Measurements from ENCODE around the gene DHX58. TPM values are rescaled to one million over a fixed set of nuclear protein-coding genes. Genes with fewer than 3 reads are reported as not detected.

Gene DHX58
- total RNA-seq, 2 experiments from 2014 or later: 10.3 to 19.4 TPM

- Histone ChIP-seq H3K4me3 (ENCODE audit: low read depth, low read length, poor library complexity, severe bottlenecking) (no peak overlapping the region), H2AFZ (ENCODE audit: low read length) (no peak overlapping the region), H4K20me1 (ENCODE audit: insufficient read depth, low read length) (no peaks in the 10 kb centered on the region), H3K79me2 (ENCODE audit: insufficient read depth, low read depth, low read length) (no peaks in the 10 kb centered on the region), H3K36me3 (ENCODE audit: insufficient read depth, low read length) (peaks cover 21% of the 10 kb centered on the region), H3K27ac (ENCODE audit: low read depth, low read length, poor library complexity, severe bottlenecking) (no peak overlapping the region), H3K9me2 (ENCODE audit: insufficient read depth, low read length) (no peaks in the 10 kb centered on the region), H3K4me1 (ENCODE audit: insufficient read depth, low read length, poor library complexity, severe bottlenecking) (peaks cover 60% of the 10 kb centered on the region), H3K9me3 (ENCODE audit: low read length) (no peaks in the 10 kb centered on the region), H3K4me2 (ENCODE audit: low read length) (no peak overlapping the region; the same call in 1 of the 2 replicates)
- ChIA-PET CTCF (ENCODE audit: unreplicated experiment) (no interaction called here), POLR2A (interaction anchor here (0.5 to 2.1 kb wide), 4 partner anchors 10 to 292 kb away, joined by 3 to 6 read pairs (median 4); partner anchors contain the start of genes KAT2A and NKIRAS2)
- DNase-seq (ENCODE audit: low spot score): peak; percentile 26
- BruUV-seq (replicated peaks): no TSS peak
- TF ChIP-seq EZH2phosphoT487 (IDR thresholded peaks at IDR 0.05; ENCODE audit: borderline replicate concordance, low read depth, low read length): no peak
- TF ChIP-seq CTCF (conservative IDR thresholded peaks at IDR 0.05; ENCODE audit: low read length): no peak
- intact Hi-C loops (cut with micrococcal nuclease; ENCODE audit: unreplicated experiment): loop anchor here (10.0 kb wide), 2 partner anchors 274 to 376 kb away; partner anchors contain the start of genes HAP1 and STAT3
Observed at GRCh38 chr17:42110301-42111264, 1.9 kb downstream of the DHX58 start.

- ChIA-PET CTCF (ENCODE audit: unreplicated experiment) (no interaction called here), POLR2A (no interaction called here)
- H3K27ac ChIP-seq (ENCODE audit: low read depth, low read length, poor library complexity, severe bottlenecking): no peak overlapping the region
- H3K9me2 ChIP-seq (ENCODE audit: insufficient read depth, low read length): no peaks in the 10 kb centered on the region
- no peaks in the 10 kb centered on the region for H4K20me1 ChIP-seq (ENCODE audit: insufficient read depth, low read length)
- no peak for TF ChIP-seq CTCF (conservative IDR thresholded peaks at IDR 0.05; ENCODE audit: low read length)
- no peak for TF ChIP-seq EZH2phosphoT487 (IDR thresholded peaks at IDR 0.05; ENCODE audit: borderline replicate concordance, low read depth, low read length)
- H2AFZ ChIP-seq (ENCODE audit: low read length): no peak overlapping the region
- no TSS peak for BruUV-seq (replicated peaks)
- H3K79me2 ChIP-seq (ENCODE audit: insufficient read depth, low read depth, low read length): no peaks in the 10 kb centered on the region
- no peak overlapping the region for H3K4me2 ChIP-seq (ENCODE audit: low read length)
- H3K4me1 ChIP-seq (ENCODE audit: insufficient read depth, low read length, poor library complexity, severe bottlenecking): peaks cover 47% of the 10 kb centered on the region
- intact Hi-C loops (cut with micrococcal nuclease; ENCODE audit: unreplicated experiment): no loop called here
- no peak overlapping the region for H3K4me3 ChIP-seq (ENCODE audit: low read depth, low read length, poor library complexity, severe bottlenecking)
- peaks cover 10% of the 10 kb centered on the region for H3K36me3 ChIP-seq (ENCODE audit: insufficient read depth, low read length)
- no peaks in the 10 kb centered on the region for H3K9me3 ChIP-seq (ENCODE audit: low read length)
- no peak for DNase-seq (ENCODE audit: low spot score)
Observed at GRCh38 chr17:42109086-42109485, 3.4 kb downstream of the DHX58 start.
